ENCODE results near the gene RTN4R.
A peak's percentile ranks its signal among the peaks of the same experiment; 100 is the strongest.
"Not testable (repeated sequence)": the region's sequence is repeated elsewhere in the genome, so short reads cannot be mapped to it uniquely, and the experiment has no call there.

Gene RTN4R

GRCh38 chr22:20286784-20287423, 18.8 kb upstream of the RTN4R start:
- DNase-seq = not testable (repeated sequence)

DNA sequence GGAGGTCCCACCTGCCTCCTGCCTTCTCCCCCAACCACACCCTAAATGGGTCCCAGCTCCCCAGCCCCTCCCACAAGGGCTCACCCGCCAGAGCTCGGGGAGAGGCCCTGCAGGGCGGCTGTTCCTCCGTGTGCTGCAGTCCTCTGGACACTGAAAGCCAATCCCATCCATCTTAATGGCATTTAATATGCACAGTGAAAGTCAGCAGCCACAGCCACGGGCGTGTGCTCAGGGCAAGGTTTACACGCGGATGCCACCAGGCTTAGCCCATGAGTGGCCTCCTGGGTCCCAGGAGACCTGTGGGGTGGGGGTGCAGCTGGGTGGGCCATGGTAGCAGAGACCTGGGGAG, 18.2 kb upstream of the RTN4R start:
- not testable (repeated sequence) for DNase-seq

DNA sequence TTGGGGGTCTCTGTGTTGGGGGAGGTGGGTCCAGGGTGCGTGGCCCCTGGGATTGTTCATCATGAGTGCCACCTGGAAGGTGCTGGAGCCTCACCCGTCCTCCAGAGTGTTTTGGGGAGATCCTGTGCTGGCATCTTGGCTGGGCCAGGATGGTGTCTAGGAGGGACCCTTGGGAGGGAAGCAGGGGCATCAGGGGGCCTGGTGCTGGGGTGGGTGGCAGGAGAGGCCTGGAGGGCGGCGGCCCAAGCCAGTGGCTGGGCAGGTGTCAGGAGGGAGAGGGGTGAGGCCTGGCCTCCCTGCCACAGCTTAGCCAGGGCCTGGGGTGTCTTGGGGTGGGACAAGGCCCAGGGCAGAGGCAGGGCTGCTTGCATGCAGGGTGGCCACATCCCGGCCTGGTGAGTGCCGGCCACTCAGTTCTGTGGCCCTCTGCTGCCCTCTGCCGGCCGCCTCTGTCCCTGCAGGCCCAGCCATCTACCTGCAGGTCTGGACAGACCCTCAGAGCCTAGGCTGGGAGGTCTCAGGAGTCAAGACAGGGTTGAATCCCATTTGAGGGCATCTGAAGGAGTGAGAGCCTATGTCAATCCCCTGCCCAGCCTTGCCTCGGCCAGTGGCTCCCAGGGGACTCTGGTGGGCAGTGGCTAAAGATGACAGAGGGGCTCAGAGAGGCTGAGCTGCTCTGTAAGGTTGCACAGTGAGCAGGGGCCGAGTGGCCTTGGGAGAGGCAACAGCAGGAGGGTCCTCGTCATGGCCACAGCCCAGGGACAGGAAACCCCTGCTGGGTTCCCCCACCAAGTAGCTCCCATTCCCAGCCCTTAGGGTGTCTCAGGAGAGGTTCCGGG, 17.6 kb upstream of the RTN4R start:
- DNase-seq = peak; percentile 27

- no peak for DNase-seq
Observed at GRCh38 chr22:20284471-20285086, 16.5 kb upstream of the RTN4R start.

GRCh38 chr22:20283674-20284066, 15.6 kb upstream of the RTN4R start:
- DNase-seq = no peak

DNA sequence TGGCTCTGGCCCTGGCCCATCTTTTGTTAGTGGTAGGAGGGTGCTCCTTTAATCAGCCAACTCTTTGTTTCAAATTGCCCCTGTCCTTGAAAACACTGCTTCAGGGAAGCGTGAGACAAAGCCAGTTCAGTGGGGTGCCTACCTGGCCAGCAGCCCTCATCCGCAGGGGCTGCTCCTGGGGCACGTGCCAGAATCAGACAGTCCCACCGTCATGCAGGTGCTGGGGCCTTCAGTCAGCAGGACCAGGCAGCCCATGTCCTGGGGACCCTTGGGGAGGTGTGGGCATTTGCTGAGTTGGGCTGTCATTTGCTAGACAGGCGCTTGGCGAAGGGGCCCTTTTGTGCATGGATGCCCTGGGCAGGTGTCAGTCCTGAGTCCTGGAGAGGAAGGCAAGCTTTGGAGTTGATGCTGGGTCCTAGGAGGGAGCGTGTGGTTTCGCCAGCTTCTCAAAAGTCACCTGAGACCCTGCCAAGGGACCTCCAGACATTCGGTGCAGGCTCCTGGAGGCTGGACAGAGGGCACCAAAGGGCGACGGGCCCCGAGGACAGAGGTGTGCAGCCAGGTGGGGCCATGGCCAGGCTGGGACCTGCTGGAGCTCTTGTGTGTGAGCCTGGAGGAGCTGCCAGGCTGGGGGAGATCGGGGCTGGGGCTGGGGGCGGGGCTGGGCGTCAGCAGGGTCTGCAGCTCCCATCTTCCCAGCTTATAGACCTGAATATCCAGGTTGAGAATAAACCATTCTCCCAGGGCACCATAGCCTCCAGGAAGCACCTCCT, 15.0 kb upstream of the RTN4R start:
- DNase-seq = no peak

DNA sequence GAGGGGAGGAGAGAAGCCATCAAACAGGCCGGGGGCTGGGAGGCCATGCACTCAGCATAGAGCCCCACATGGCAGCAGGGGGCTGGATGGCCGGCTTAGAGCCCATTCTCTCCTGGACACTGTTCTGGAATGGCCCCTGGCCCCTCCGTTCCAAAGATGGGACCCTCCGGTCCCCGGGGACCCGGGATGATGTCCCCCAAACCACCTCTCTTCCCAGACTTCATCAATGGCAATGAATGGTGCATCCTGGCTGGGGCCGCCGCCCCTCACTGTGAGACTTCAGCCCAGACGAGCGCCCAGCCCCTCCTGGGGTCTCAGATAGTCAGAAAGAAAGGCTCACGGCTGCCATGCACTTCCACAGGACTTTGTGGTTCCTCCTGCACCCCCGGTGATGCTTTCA, 13.8 kb upstream of the RTN4R start:
- no peak for DNase-seq

GRCh38 chr22:20281473-20281872, 13.4 kb upstream of the RTN4R start:
- DNase-seq = not testable (repeated sequence)

DNA sequence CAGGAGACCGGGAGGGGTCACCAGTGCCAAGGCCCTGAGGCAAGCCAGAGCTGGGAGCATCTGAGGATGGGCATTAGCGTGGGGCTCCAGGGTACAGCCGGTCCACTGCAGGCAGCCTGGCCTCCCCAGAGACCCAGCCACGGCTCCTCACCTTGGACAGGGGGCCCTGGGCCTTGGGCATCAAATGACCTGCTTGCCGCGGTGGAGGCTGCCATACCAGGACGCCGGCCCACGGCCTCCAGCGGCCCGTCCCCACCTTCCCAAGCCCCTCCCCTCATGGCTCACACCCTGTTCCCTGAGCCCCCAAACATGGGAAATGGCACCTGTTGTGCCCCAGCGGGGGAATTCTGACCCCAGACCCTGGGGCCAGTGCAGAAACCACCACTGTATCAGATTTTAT, 12.7 kb upstream of the RTN4R start:
- DNase-seq = no peak

DNA sequence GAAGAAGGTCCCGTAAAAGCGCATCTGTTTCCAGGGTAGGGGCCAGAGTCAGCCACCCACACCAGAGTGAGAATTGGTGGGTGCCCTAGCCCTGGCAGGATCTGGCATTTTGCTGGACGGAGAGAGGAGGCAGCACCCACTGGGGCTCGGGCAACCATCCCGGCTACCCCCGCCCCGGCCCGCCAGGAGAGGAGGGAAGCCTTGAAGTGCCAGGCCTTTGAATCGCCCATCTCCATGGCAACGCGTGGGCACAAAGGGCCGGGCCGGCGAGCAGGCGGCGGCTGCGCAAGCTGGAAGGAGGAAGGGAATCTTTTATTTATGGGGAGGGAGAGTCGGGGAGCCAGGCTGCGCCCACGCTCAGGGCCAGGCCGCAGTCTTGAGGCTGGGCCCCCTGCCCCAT, 12.0 kb upstream of the RTN4R start:
- DNase-seq = not testable (repeated sequence)

GRCh38 chr22:20279662-20280134, 11.6 kb upstream of the RTN4R start:
- DNase-seq = no peak

DNA sequence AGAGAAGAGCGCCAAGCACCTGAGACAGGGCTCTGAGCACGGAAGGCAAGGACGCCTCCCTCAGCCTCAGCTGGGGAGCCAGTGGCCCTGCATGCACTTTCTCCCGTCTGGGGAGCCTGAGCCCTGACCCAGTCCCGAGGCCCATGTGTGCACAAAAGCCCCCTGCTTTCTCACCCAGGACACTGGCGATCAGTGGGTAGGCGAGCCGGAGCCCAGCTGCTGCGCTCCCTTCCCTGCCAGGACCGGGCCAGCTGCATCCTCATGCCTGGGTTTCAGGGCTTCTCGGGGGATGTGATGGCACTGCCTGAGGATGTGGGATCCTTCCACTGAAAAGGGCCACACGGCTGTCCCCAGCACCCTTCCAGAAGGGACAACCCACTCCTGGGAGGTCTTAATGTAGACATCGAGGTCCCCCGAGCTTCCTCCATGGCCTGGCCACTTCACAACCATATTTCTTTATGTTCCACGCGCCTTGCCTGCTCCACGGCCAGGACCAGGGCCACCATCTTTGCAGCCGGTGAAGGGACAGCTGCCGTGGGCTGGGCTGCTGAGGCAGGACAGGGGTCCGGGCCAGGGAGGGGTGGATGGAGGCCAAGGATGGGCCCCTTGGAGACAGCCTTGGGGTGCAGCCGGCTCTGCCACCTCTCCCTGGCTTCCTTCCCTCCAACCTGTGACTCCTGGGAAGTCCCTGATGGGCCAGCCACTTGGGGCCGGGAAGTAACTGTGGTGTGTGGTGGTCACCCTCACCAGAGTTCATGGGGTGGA, 10.8 kb upstream of the RTN4R start:
- DNase-seq = not testable (repeated sequence)

GRCh38 chr22:20277936-20278635, 10.0 kb upstream of the RTN4R start:
- DNase-seq = not testable (repeated sequence)

GRCh38 chr22:20276468-20276867, 8.3 kb upstream of the RTN4R start:
- DNase-seq = no peak

GRCh38 chr22:20275836-20276235, 7.7 kb upstream of the RTN4R start:
- no peak for DNase-seq

DNA sequence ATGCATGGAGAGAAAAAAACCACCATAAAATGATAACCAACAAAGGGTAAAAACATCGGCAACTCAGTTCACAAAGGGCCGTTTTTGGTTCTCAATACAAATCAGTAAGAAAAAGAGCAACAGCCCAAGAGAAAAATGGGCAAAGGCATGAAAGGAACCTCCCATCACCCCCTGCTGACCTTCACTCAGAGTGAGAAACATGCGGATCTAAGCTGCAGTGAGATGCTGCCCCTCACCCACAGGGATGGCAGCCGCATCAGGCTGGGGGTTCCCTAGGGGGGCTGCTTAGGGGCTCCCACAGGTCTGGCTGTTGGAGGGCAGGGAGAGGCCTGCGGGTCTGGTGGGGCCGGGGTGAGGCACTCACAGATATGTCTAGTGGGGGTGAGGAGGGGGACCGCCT, 7.2 kb upstream of the RTN4R start:
- not testable (repeated sequence) for DNase-seq

DNA sequence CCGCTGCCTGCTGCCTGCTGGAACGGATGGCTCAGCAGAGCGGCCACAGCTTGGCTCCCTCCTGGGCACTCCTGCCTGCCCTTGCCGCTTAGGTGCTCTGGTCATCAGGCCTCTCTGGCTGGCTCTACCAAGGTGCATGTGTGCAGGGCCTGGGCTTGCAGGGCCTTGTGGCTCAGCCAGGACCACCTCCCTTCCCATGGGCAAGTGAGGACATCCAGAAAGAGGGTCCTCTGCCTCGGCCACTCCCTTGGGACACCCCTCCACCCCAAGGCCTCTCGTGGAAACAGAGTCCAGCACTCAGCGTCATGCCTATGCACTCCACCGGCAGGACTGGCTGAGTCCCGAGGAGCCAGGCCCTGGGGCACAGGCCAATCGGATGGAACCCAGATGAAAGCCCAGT, 6.3 kb upstream of the RTN4R start:
- not testable (repeated sequence) for DNase-seq

- no peak for DNase-seq
Observed at GRCh38 chr22:20273758-20274181, 5.7 kb upstream of the RTN4R start.

GRCh38 chr22:20272700-20273099, 4.6 kb upstream of the RTN4R start:
- DNase-seq = no peak

DNA sequence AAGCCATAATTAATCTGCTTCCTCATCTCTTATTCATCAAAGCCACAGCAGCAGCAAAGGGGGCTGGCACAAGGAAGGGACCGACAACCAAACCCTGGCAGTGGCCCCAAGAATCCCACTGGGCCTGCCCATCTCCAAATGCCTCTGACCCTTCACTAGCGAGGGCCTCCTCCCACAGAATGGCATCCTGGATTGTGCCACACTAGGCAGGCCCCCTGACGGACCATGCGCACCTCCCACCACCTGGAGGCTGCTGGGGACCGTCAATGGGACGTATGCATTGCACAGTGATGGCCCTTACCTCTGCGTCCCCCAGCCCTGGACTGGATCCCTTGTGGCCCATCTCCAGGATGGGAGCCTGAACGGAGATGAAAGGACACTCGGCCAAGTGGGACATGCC, 4.1 kb upstream of the RTN4R start:
- no peak for DNase-seq

GRCh38 chr22:20271114-20271994, 3.2 kb upstream of the RTN4R start:
- no peak for DNase-seq
